Stomach smooth muscle (tissue), 2 donors: Measurements from ENCODE around the gene MEF2C.

ENCODE experiments used
- H3K27ac ChIP-seq: one replicate; pipeline ENCODE4 v1.7.0; 2013; ENCODE audit warnings: mild to moderate bottlenecking, low read length, inconsistent platforms
- H3K27me3 ChIP-seq, 2 donors: one replicate each; pipeline ENCODE4 v1.7.0; 2013; ENCODE audit warnings: low read length in 2 of 2; ENCODE audit not compliant: insufficient read depth in 2 of 2, control insufficient read depth in 1 of 2
- H3K36me3 ChIP-seq, 2 donors: one replicate each; pipeline ENCODE4 v1.7.0; 2013; ENCODE audit warnings: low read length in 2 of 2; ENCODE audit not compliant: control insufficient read depth in 2 of 2, insufficient read depth in 2 of 2
- H3K4me1 ChIP-seq: one replicate; pipeline ENCODE4 v1.7.0; 2013; ENCODE audit warnings: low read length; ENCODE audit not compliant: control insufficient read depth, insufficient read depth
- H3K4me3 ChIP-seq, 2 donors: one replicate each; pipeline ENCODE4 v1.7.0; 2013; ENCODE audit warnings: low read length in 2 of 2
- H3K9ac ChIP-seq, 2 donors: one replicate each; pipeline ENCODE4 v1.7.0; 2013; ENCODE audit warnings: low read length in 2 of 2, mild to moderate bottlenecking in 1 of 2
- H3K9me3 ChIP-seq, 2 donors: one replicate each; pipeline ENCODE4 v1.7.0; 2013; ENCODE audit warnings: low read length in 2 of 2; ENCODE audit not compliant: control insufficient read depth in 2 of 2
- donor health status: healthy.
- donor health status: Pancreatic carcinoma.

Gene MEF2C

DNA sequence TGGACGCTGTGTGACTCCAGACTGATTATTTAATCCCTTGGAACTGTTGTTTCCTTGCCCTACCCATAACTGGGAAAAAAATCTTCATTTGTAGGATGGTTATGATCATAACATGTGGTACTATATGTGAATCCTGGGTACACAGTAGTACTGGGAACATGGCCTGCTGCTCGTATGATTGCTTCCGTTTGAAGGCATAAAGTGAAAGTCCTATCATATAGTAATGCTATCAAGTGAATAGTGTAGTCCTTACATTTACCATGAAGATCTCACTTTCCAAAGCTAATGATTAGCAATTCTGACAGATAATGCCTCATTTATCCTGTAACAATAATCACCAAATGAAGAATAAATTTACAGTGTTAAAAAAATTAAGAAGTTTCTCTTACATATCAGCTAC is 53.2 kb downstream of the MEF2C start:
- Histone ChIP-seq H3K9me3 (no peaks in the 10 kb centered on the region), H3K4me1 (peaks cover 9% of the 10 kb centered on the region), H3K36me3 (no peaks in the 10 kb centered on the region), H3K4me3 (no peak overlapping the region), H3K9ac (no peak overlapping the region), H3K27ac (no peak overlapping the region), H3K27me3 (no peaks in the 10 kb centered on the region)

DNA sequence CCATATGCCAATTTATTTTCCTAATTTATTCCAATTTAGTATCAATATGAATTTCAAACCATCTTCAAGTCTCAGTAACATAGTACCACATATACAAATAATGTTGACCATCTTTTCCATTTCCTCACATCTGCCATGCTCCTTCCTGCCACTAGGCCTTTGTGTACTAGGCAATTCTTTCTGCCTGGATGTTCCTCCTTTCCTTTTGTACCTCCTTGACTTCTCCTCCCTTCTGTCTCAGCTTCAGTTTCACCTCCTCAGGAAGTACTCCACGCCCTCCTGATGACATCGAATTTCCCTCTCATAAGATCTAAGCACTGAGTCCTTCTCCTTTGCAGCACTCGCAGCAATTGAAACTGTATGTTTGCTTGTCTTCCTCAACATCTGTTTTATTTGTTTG is 53.9 kb downstream of the MEF2C start:
- Histone ChIP-seq H3K4me3 (no peak overlapping the region), H3K9me3 (no peaks in the 10 kb centered on the region), H3K27me3 (no peaks in the 10 kb centered on the region), H3K9ac (no peak overlapping the region), H3K36me3 (no peaks in the 10 kb centered on the region), H3K4me1 (peaks cover 6% of the 10 kb centered on the region), H3K27ac (no peak overlapping the region)

DNA sequence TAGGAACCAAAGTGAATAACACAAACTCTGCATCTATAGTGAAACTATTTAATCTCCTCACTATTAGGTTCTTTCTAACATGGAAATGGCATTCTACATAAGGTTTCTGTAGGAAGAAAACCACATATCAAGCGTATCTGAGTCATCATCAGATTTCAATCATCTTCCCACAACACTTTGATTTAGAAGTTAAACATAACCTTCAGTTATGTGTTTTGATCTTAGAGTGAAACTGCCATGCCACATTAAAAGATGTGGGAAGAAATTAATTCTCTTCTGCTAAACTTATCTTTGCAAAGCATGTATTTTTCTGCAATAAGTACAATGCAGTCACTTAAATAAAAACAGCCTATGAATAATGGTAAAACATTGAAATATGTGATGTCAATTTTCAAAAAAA is 55.0 kb downstream of the MEF2C start:
- Histone ChIP-seq H3K27ac (no peak overlapping the region), H3K4me1 (no peaks in the 10 kb centered on the region), H3K36me3 (peaks cover 0 to under 1% of the 10 kb centered on the region in 2 donors), H3K27me3 (no peaks in the 10 kb centered on the region), H3K4me3 (no peak overlapping the region), H3K9me3 (no peaks in the 10 kb centered on the region), H3K9ac (no peak overlapping the region)

DNA sequence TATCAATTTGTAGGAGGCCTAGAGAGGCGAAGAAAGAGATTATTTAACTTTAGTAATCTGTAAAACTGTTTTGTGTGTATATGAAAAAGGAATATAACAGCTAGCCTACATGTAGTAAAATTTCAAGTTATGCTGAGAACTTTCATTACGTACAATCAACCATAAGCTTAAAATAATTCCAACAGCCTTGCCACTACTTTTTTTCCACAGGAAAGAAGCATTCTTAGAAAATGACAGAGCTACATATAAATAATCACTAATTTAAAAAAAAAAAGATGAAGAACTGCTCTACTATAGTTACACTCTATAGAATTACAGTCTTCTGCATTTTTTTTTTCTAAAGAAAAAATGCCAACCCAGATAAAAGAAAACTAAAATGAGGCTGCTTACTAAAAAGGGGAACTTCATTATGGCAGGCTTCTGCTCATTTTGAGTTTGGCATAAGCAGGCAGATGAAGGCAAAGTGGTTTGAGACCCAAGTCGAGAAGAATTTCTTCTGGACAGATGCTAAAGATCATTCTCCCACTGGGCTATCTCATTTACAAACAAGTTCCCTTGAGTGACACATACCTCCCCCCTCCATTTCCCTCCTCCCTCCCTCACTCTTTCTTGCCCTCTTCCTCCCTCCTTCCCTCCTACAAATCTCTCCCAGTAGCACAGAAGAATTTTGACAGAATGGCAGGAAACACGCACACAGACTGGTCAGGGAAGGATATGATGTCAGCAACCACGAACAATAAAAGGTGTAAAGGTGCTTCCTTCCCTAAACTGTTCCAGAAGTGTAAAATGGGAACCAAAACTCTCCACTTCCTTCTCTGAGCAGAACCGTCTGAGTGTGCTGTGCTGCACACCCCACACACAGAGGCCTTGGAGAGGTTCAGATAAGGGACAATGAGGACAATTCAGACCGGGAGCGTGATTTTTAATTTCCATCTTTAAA is 56.1 kb downstream of the MEF2C start:
- no peaks in the 10 kb centered on the region for H3K9me3 ChIP-seq
- peaks cover 0 to 4% of the 10 kb centered on the region in 2 donors for H3K36me3 ChIP-seq
- H3K27ac ChIP-seq: no peak overlapping the region
- no peak overlapping the region for H3K4me3 ChIP-seq
- no peaks in the 10 kb centered on the region for H3K4me1 ChIP-seq
- H3K9ac ChIP-seq: peak overlapping the region in 1 of 2 donors; percentile 24
- no peaks in the 10 kb centered on the region for H3K27me3 ChIP-seq

DNA sequence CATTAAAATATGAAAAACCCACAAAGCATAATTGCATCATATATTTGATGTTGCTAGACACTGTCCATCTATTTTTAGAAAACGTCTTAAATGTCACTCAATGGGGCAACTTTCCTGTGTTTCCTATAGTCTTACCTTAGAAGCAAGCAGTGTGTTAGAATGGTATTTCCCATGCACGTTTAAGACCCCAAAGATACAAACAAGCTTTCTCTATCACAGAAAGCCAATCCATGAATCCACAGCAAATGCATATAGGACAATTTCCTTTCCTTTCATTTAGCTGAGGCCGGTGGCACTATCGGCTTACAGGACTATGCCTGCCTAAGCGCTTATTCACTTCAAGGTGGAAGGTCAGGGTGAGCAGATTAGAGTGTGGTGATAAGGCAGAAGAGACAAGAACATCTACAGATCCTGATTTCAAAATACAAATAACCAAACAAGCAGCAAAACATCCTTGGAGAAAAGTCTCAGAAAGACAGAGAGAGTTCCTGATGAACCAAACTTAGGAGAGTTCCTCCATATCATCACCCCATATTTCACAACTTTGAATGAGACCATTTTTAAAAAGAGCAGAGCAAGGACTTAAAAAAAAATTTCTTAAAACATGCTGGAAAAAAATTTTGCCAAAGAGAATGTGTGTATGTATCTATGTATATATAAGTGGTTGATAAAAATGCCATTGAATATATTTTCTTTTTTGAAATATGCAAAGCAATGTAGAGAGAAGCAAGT is 57.2 kb downstream of the MEF2C start:
- Histone ChIP-seq H3K4me1 (no peaks in the 10 kb centered on the region), H3K9ac (no peak overlapping the region), H3K9me3 (no peaks in the 10 kb centered on the region)

DNA sequence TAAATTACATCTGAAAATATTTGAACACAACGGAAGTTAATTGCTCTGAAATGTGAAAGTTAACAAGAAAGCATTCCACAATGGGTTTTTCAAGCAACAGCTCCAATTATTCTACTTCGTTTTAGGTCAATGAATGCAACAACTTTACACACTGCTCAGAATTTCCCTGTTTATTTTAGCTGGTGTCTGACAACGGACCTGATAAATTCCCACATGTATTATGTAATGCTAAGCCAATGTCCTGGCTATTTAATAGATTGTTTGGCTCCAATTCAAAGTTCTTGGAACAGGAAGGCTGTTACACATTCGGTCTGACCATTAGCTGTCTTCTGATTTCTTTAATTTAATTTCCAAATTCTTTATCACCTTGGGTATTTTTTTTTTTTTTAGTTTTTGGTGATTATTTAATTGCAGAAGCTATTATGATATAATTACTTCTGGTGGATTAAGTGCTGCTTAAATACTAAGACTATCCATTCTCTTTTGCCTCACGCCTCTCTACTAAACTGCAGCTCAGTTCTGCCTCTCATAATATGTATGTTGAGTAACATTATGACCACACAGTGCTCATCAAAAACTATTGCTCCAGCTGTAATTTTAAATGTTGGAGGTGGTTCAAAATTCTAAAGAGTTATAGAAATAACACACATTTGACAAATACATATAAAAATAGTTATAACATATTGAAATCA is 57.9 kb downstream of the MEF2C start:
- H3K27ac ChIP-seq: no peak overlapping the region
- H3K9ac ChIP-seq: peak overlapping the region in 1 of 2 donors; percentile 48
- no peaks in the 10 kb centered on the region for H3K4me1 ChIP-seq
- H3K27me3 ChIP-seq: no peaks in the 10 kb centered on the region
- H3K36me3 ChIP-seq: peaks cover 0 to 4% of the 10 kb centered on the region in 2 donors
- no peaks in the 10 kb centered on the region for H3K9me3 ChIP-seq
- H3K4me3 ChIP-seq: peak overlapping the region in 1 of 2 donors; percentile 59

More for the DNA sequence above, 57.2 kb downstream of the MEF2C start:
- peaks cover 0 to 4% of the 10 kb centered on the region in 2 donors for H3K36me3 ChIP-seq
- no peaks in the 10 kb centered on the region for H3K27me3 ChIP-seq
- no peak overlapping the region for H3K4me3 ChIP-seq
- no peak overlapping the region for H3K27ac ChIP-seq

DNA sequence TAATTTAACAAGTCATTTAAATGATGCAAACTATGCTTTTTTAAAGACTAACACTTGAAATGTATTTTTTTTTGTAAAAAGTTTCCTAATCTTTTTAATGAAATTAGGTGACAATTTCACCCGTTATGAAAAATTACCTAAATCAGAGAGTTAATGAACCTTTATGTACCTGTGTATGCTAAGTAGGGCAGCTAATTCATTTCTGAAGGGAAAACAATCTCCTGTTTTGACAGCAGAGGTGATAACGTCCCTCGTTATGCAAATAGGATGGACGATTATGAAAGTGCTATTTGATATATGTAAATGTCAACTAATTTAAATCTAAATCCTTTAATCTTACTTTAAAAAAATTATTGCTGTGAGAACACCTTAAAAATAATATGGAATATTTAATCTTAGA is 58.8 kb downstream of the MEF2C start:
- Histone ChIP-seq H3K4me1 (no peaks in the 10 kb centered on the region), H3K9ac (no peak overlapping the region), H3K9me3 (no peaks in the 10 kb centered on the region), H3K27me3 (no peaks in the 10 kb centered on the region), H3K4me3 (no peak overlapping the region), H3K36me3 (peaks cover 0 to 4% of the 10 kb centered on the region in 2 donors), H3K27ac (no peak overlapping the region)

DNA sequence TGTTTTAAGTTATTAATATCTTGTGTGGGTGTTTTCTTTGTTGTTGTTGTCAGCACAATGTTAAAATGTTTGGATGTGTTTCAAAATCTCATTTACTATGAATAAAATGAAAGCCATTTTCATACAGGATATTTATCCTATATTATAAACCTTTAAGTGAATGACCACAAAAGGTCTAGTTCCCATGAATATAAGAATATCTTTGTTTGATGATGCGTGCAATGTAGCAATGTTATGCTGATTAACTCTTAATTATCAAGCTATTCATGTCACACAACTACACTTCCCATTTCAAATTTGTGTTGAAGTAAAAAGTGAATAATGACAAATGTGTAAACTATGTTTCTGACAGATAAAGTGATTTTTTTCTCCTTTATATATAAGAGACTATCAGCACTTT is 59.8 kb downstream of the MEF2C start:
- peaks cover 2 to 4% of the 10 kb centered on the region in 2 donors for H3K36me3 ChIP-seq
- H3K4me1 ChIP-seq: no peaks in the 10 kb centered on the region
- H3K9ac ChIP-seq: no peak overlapping the region
- no peak overlapping the region for H3K27ac ChIP-seq
- H3K9me3 ChIP-seq: no peaks in the 10 kb centered on the region
- no peak overlapping the region for H3K4me3 ChIP-seq
- H3K27me3 ChIP-seq: no peaks in the 10 kb centered on the region

DNA sequence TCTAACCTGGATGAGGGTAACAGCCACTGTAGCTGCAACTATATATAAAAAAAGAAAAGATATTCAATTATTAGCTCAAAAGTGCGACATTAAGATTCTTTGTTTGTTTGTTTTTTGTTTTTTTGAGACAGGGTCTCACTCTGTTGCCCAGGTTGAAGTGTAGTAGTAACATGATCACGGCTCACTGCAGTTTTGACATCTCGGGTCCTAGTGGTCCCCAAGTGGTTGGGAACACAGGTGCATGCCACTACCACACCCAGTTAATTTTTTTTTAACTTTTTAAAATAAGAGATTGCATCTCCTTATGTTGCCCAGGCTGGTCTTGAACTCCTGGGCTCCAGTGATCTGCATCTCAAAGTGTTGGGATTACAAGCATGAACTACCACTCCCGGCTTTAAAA is 61.8 kb downstream of the MEF2C start:
- Histone ChIP-seq H3K4me1 (no peaks in the 10 kb centered on the region), H3K4me3 (no peak overlapping the region), H3K27me3 (no peaks in the 10 kb centered on the region), H3K9ac (no peak overlapping the region), H3K9me3 (no peaks in the 10 kb centered on the region), H3K27ac (no peak overlapping the region), H3K36me3 (peaks cover 2 to 4% of the 10 kb centered on the region in 2 donors)

DNA sequence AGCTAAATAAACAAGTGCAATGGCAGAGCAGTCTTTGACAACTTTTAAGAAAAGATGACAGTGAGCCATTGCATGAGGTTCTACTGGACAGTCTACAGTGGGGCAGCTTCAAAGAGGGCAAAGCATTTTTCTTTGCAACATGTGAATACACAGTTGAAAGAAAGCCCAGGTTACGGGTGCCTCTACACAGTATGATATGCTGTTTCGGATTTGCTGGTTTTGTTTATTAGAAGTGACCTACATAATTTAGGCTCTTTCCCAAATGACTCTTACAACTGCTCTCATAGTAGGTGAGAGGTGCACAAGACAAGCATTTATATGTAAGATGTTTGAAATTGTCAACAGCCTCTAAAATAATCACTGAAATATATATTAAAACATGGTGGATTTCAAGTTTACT is 62.4 kb downstream of the MEF2C start:
- H3K4me3 ChIP-seq: no peak overlapping the region
- H3K4me1 ChIP-seq: no peaks in the 10 kb centered on the region
- no peak overlapping the region for H3K27ac ChIP-seq
- H3K27me3 ChIP-seq: no peaks in the 10 kb centered on the region
- no peak overlapping the region for H3K9ac ChIP-seq
- peaks cover 2 to 4% of the 10 kb centered on the region in 2 donors for H3K36me3 ChIP-seq
- no peaks in the 10 kb centered on the region for H3K9me3 ChIP-seq
